ENCODE results near the gene ZDHHC12. TPM values are rescaled to one million over a fixed set of nuclear protein-coding genes. Genes with fewer than 3 reads are reported as not detected.
"Not testable (repeated sequence)": the region's sequence is repeated elsewhere in the genome, so short reads cannot be mapped to it uniquely, and the experiment has no call there.

ZDHHC12 gene
- total and polyA plus RNA-seq, 5 donors from 2014 or later, result 25.1 to 59.8 (median 52.3) TPM

DNA sequence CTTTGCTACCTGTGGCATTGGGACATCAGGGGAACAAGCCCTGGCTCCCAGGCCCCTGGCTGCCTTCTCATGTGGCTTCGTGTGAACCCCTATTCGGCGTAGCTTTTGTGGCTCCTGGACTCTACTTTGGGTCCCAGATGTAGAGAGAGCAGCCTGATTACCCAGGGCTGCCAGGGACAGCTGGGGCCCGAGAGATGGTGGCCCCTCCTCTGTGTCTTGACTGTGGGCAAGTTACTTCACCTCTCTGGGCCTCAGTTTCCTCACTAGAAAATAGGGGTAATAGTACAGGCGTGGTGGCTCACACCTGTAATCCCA lies 19.6 kb downstream of the ZDHHC12 start:
- no peaks in the 10 kb centered on the region for H3K36me3 ChIP-seq (ENCODE audit: control insufficient read depth, insufficient read depth, low read length)
- H3K9me3 ChIP-seq (ENCODE audit: control insufficient read depth in 2 of 2, low read length in 2 of 2), result no peaks in the 10 kb centered on the region
- no peaks in the 10 kb centered on the region for H3K27me3 ChIP-seq (ENCODE audit: control insufficient read depth, insufficient read depth, low read length)
- no peak for ATAC-seq (ENCODE audit: low read depth in 2 of 2)
- H3K4me1 Mint-ChIP-seq, result peaks cover 0 to 11% (median 6%) of the 10 kb centered on the region in 4 donors
- H3K9me3 Mint-ChIP-seq, result no peaks in the 10 kb centered on the region
- H3K36me3 Mint-ChIP-seq, result no peaks in the 10 kb centered on the region
- H3K27me3 Mint-ChIP-seq, result no peaks in the 10 kb centered on the region
- H3K4me3 ChIP-seq (ENCODE audit: low read depth, low read length), result no peak overlapping the region
- H3K4me1 ChIP-seq (ENCODE audit: control insufficient read depth, insufficient read depth, low read length, poor library complexity, severe bottlenecking), result peaks cover 20% of the 10 kb centered on the region
- no peak overlapping the region for H3K27ac ChIP-seq (ENCODE audit: insufficient read depth, low read length, poor library complexity, severe bottlenecking)
- DNase-seq, result no peak
- peak overlapping the region; percentile 44 to 93 (median 64) for H3K4me3 Mint-ChIP-seq
- no peak overlapping the region for H3K27ac Mint-ChIP-seq

DNA sequence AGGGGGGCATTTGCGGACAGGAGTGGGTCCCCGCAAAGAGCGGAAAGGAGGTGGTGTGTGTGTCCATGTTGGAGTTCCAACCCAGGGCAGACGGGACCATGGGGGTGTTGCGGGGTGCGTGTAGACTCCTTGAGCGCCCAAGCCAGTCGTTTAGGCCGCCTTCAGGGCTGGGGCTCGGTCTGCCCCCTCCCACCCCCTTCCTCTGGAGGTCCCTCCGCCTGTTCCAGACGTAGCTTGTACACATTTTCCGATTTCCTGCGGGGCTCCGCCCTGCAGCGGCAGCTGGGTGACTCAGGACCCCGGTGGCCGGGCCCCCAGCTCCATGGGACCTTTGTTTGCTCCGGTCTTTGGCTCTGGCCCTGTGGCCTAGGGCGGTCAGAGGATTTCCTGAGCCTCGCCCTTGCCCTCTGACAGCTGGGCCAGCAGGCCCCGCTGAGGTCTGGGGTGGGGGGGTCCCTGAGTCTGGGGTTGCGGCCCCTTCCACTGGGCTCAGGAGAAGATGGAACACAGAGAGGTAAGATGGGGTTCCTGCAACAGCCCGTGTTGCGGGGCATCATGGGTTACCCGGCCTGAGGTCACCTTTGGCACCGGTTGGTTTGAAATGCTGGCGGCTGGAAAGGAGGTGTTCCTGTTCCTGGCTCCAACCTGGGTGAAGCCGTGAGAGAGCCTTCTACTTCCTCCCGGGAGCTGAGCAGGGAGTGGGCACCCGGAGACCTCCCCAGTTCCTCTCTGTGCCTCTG lies 20.1 kb downstream of the ZDHHC12 start:
- Histone ChIP-seq H3K9me3 (ENCODE audit: control insufficient read depth in 2 of 2, low read length in 2 of 2) (no peaks in the 10 kb centered on the region), H3K36me3 (ENCODE audit: control insufficient read depth, insufficient read depth, low read length) (no peaks in the 10 kb centered on the region), H3K27me3 (ENCODE audit: control insufficient read depth, insufficient read depth, low read length) (no peaks in the 10 kb centered on the region), H3K4me1 (ENCODE audit: control insufficient read depth, insufficient read depth, low read length, poor library complexity, severe bottlenecking) (peaks cover 20% of the 10 kb centered on the region), H3K4me3 (ENCODE audit: low read depth, low read length) (no peak overlapping the region), H3K27ac (ENCODE audit: insufficient read depth, low read length, poor library complexity, severe bottlenecking) (no peak overlapping the region)
- ATAC-seq (ENCODE audit: low read depth in 2 of 2) (no peak), DNase-seq (no peak)
- no peaks in the 10 kb centered on the region for H3K27me3 Mint-ChIP-seq
- peak overlapping the region; percentile 82 to 93 (median 83) for H3K4me3 Mint-ChIP-seq
- H3K27ac Mint-ChIP-seq, result peak overlapping the region in 2 of 3 donors; percentile 20 to 38
- H3K4me1 Mint-ChIP-seq, result peaks cover 0 to 11% (median 6%) of the 10 kb centered on the region in 4 donors
- H3K9me3 Mint-ChIP-seq, result no peaks in the 10 kb centered on the region
- no peaks in the 10 kb centered on the region for H3K36me3 Mint-ChIP-seq

DNA sequence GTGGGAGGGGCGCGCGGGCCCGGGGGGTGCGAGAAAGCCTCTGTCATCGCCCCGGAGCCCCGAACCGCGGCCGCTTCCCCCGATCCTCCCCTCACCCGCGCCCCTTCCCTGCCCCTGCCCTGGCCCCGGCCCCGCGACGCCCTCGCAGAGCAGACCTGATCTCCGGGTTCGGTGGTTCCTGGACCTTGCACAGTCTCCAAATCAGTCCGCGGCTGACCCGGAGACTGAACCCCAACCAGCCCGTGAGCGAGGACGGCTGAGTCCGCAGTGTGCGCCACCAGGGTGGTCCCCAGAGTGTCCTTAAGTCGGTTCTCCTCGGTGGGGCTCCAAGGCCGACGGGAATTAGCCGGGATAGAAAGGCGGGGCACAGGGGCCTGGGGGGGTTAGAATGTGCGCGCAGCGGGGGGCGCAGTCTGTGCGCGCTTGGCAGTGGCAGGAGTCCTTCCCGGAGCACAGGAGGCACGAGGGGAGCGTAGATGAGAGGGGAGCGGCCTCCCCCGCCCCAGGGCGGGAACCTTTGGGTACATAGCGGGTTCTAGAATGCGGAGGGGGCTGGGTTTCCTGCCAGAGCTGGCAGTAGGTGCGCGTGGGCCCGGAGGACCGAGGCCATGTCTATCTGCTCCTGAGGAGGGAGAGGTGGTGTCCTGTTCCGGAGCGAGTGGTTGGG lies 20.8 kb downstream of the ZDHHC12 start:
- peaks cover 0 to 11% (median 6%) of the 10 kb centered on the region in 4 donors for H3K4me1 Mint-ChIP-seq
- no peaks in the 10 kb centered on the region for H3K27me3 Mint-ChIP-seq
- H3K36me3 Mint-ChIP-seq, result no peaks in the 10 kb centered on the region
- no peaks in the 10 kb centered on the region for H3K9me3 Mint-ChIP-seq
- H3K4me3 ChIP-seq (ENCODE audit: low read depth, low read length), result no peak overlapping the region
- no peaks in the 10 kb centered on the region for H3K9me3 ChIP-seq (ENCODE audit: control insufficient read depth in 2 of 2, low read length in 2 of 2)
- H3K36me3 ChIP-seq (ENCODE audit: control insufficient read depth, insufficient read depth, low read length), result no peaks in the 10 kb centered on the region
- ATAC-seq (ENCODE audit: low read depth in 2 of 2) (peak; percentile 10 to 25), DNase-seq (peak in 1 of 3 donors; percentile 32)
- peak overlapping the region in 1 of 3 donors; percentile 38 for H3K27ac Mint-ChIP-seq
- H3K27ac ChIP-seq (ENCODE audit: insufficient read depth, low read length, poor library complexity, severe bottlenecking), result peak overlapping the region; percentile 33
- H3K4me1 ChIP-seq (ENCODE audit: control insufficient read depth, insufficient read depth, low read length, poor library complexity, severe bottlenecking), result peaks cover 20% of the 10 kb centered on the region
- H3K27me3 ChIP-seq (ENCODE audit: control insufficient read depth, insufficient read depth, low read length), result no peaks in the 10 kb centered on the region
- peak overlapping the region; percentile 82 to 87 (median 83) for H3K4me3 Mint-ChIP-seq

DNA sequence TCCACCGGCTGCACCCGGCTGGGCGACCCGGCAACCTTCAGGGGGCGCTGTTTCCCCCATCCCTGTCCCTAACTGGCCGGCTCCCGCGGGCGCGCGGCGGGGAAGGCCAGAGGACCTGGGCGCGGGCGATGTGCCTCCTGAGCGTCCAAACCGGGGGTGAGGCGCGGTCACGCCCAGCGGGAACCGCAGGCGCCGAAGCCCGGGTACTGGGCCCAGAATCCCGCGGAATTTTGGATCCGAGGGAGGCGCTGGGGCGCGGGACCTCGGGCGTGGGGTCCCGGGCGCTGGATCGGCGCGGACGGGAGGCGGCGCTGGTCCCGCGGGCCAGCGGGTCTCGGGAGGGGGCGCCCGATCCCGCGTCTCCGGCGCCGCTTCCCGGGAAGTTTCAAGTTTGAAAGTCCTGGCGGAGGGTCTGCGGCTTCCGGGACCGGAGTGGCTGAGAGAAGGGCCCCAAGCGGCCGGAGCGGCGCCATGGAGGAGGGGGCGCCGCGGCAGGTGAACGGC lies 21.4 kb downstream of the ZDHHC12 start, which contains the start of gene PKN3:
Gene PKN3 (plus strand): TSS at position 59 of the 504 bp plus-strand sequence. CDS start 413 bp downstream, at position 472.
- peak within 1 kb of the TSS; percentile 90 to 99 (median 93) for H3K4me3 Mint-ChIP-seq
- no peaks in the 10 kb centered on the region for H3K36me3 Mint-ChIP-seq
- no peaks in the 10 kb centered on the region for H3K9me3 Mint-ChIP-seq
- ATAC-seq (ENCODE audit: low read depth in 2 of 2) (peak; percentile 77 to 82), DNase-seq (peak; percentile 69 to 79 (median 77))
- H3K27me3 Mint-ChIP-seq, result no peaks in the 10 kb centered on the region
- H3K4me1 Mint-ChIP-seq, result peaks cover 0 to 11% (median 6%) of the 10 kb centered on the region in 4 donors
- H3K9me3 ChIP-seq (ENCODE audit: control insufficient read depth in 2 of 2, low read length in 2 of 2), result no peaks in the 10 kb centered on the region
- H3K36me3 ChIP-seq (ENCODE audit: control insufficient read depth, insufficient read depth, low read length), result no peaks in the 10 kb centered on the region
- no peaks in the 10 kb centered on the region for H3K27me3 ChIP-seq (ENCODE audit: control insufficient read depth, insufficient read depth, low read length)
- peak within 1 kb of the TSS; percentile 33 for H3K27ac ChIP-seq (ENCODE audit: insufficient read depth, low read length, poor library complexity, severe bottlenecking)
- peaks cover 20% of the 10 kb centered on the region for H3K4me1 ChIP-seq (ENCODE audit: control insufficient read depth, insufficient read depth, low read length, poor library complexity, severe bottlenecking)
- peak within 1 kb of the TSS; percentile 71 to 96 (median 87) for H3K27ac Mint-ChIP-seq
- H3K4me3 ChIP-seq (ENCODE audit: low read depth, low read length), result peak within 1 kb of the TSS; percentile 37

DNA sequence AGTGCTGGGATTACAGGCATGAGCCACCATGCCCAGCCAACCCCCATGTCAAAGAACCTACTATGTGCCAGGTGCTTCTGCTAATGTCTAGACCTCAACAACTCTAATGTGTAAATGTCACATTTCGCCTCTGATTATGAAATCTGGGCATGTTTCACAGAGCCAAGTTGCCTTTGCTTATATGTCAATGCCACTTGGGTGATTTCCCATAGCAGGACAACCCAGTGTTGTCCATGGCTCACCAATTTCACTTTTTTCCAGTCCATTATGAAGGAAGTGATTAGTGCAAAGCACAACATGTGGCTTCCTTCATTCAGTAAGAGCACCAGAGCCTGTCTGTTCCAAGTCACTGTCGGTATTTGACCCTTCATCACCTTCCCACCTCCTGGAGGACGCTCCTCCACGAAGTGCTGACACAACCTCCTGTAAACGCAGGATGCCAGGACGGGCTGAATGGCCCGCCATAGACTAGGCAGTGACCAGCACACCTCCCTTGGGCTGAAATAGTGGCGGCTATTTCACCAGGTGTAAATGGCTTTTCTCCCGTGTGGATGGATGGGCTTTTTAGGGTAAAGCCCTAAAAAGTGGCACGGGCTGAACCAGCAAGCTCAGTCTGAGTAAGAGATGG lies 22.6 kb downstream of the ZDHHC12 start:
- peaks cover 6% of the 10 kb centered on the region for H3K36me3 ChIP-seq (ENCODE audit: control insufficient read depth, insufficient read depth, low read length)
- H3K27ac Mint-ChIP-seq, result peak overlapping the region in 1 of 3 donors; percentile 20
- peaks cover 0 to 11% (median 6%) of the 10 kb centered on the region in 4 donors for H3K4me1 Mint-ChIP-seq
- DNase-seq (no peak), ATAC-seq (ENCODE audit: low read depth in 2 of 2) (no peak)
- H3K4me3 ChIP-seq (ENCODE audit: low read depth, low read length), result no peak overlapping the region
- peaks cover 20% of the 10 kb centered on the region for H3K4me1 ChIP-seq (ENCODE audit: control insufficient read depth, insufficient read depth, low read length, poor library complexity, severe bottlenecking)
- no peak overlapping the region for H3K27ac ChIP-seq (ENCODE audit: insufficient read depth, low read length, poor library complexity, severe bottlenecking)
- H3K9me3 ChIP-seq (ENCODE audit: control insufficient read depth in 2 of 2, low read length in 2 of 2), result no peaks in the 10 kb centered on the region
- H3K27me3 ChIP-seq (ENCODE audit: control insufficient read depth, insufficient read depth, low read length), result no peaks in the 10 kb centered on the region
- H3K4me3 Mint-ChIP-seq, result peak overlapping the region; percentile 38 to 99 (median 86)
- H3K9me3 Mint-ChIP-seq, result no peaks in the 10 kb centered on the region
- no peaks in the 10 kb centered on the region for H3K27me3 Mint-ChIP-seq
- H3K36me3 Mint-ChIP-seq, result peaks cover under 1% of the 10 kb centered on the region

DNA sequence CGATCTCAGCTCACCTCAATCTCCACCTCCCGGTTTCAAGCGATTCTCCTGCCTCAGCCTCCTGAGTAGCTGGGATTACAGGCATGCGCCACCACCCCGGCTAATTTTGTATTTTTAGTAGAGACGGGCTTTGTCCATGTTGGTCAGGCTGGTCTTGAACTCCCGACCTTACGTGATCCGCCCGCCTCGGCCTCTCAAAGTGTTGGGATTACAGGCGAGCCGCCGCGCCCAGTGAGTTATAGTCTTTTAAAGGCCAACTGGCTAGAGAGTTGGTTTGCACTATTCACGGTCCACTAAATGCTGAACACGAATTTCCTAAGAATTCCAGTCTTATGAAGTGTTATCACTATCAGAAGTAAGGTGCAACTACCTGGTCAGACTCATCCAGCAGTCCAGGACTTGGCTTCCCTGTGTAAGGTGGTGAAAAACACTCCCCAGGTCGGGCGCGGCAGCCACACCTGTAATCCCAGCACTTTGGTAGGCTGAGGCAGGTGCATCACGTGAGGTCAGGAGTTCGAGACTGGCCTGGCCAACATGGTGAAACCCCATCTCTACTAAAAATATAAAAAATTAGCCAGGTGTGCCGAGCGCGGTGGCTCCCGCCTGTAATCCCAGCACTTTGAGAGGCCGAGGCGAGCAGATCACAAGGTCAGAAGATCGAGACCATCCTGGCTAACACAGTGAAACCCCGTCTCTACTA lies 24.7 kb downstream of the ZDHHC12 start:
- peaks cover 0 to 11% (median 6%) of the 10 kb centered on the region in 4 donors for H3K4me1 Mint-ChIP-seq
- not testable (repeated sequence) for H3K27me3 Mint-ChIP-seq; ATAC-seq (ENCODE audit: low read depth in 2 of 2)

More for the DNA sequence above, 24.7 kb downstream of the ZDHHC12 start:
- not testable (repeated sequence) for H3K4me3 Mint-ChIP-seq; H3K27ac ChIP-seq (ENCODE audit: insufficient read depth, low read length, poor library complexity, severe bottlenecking); H3K27ac Mint-ChIP-seq; H3K4me3 ChIP-seq (ENCODE audit: low read depth, low read length); H3K9me3 Mint-ChIP-seq; DNase-seq; H3K9me3 ChIP-seq (ENCODE audit: control insufficient read depth in 2 of 2, low read length in 2 of 2); H3K36me3 Mint-ChIP-seq; H3K27me3 ChIP-seq (ENCODE audit: control insufficient read depth, insufficient read depth, low read length)
- Histone ChIP-seq H3K36me3 (ENCODE audit: control insufficient read depth, insufficient read depth, low read length) (peaks cover 22% of the 10 kb centered on the region), H3K4me1 (ENCODE audit: control insufficient read depth, insufficient read depth, low read length, poor library complexity, severe bottlenecking) (peaks cover 20% of the 10 kb centered on the region)

All from CD4-positive, CD25-positive, alpha-beta regulatory T cell (primary cell).